Loucy (cell line): ENCODE data around the gene TRAPPC12.

Experiments used
- CTCF ChIP-seq: fragments of 200-600 bp; sonication (generic); conservative IDR thresholded peaks from 2 replicates; pipeline ENCODE4 v1.5.1; 2014; ENCODE audit warnings: mild to moderate bottlenecking, antibody characterized with exemption, low read length
- EZH2phosphoT487 ChIP-seq: fragments of 200-600 bp; IDR thresholded peaks from 2 replicates; pipeline ENCODE4 v1.6.1; 2018; ENCODE audit warnings: antibody characterized with exemption, mild to moderate bottlenecking, moderate library complexity, borderline replicate concordance

- TF ChIP-seq CTCF (no peak), EZH2phosphoT487 (no peak)
Measured at GRCh38 chr2:3451169-3451568, 71.7 kb downstream of the TRAPPC12 start.
